ENCODE measurements around the gene TMEM178B. TPM values are rescaled to one million over a fixed set of nuclear protein-coding genes. Genes with fewer than 3 reads are reported as not detected.

Gene TMEM178B
- total RNA-seq, 1 donor from 2014 or later: 0.68 TPM

DNA sequence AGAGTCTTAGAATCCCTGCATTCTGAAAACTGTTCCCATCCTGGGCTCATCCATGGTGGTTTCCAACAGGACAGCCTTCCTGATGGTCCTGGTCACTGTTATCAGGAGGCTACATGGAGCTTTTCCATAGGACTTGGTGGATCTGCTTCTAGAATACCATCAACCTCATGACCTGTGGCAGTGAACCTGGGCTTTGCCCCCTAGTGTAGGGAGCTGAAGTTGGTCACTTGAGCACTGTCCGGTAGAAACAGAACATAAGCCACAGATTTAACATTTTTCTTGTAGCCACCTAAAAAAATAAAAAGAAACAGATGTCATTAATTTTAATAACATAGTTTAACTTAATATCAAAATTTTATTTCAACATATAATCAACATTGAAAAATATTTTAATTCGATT, 165.8 kb downstream of the TMEM178B start:
- intact Hi-C loops (cut with micrococcal nuclease): loop anchor here (10.0 kb wide), 1 partner anchor 295 kb away; no protein-coding TSS in a partner anchor

DNA sequence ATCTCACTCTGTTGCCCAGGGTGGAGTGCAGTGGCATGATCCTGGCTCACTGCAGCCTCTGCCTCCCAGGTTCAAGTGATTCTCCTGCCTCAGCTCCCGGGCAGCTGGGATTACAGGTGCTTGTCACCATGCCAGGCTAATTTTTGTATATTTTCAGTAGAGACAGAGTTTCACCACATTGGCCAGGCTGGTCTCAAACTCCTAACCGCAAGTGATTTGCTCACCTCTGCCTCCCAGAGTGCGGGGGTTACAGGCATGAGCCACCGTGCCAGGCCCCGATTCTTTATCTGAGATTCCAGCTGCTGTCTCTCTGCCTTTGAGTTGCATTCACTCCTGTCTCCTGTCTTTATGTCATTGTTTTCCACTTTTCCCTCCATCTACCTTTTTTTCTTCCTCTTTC, 168.7 kb downstream of the TMEM178B start:
- Mint-ChIP-seq H3K4me1 (peaks cover 1% of the 10 kb centered on the region), H3K9me3 (no peaks in the 10 kb centered on the region), H3K4me3 (no peak overlapping the region), H3K36me3 (ENCODE audit: low read depth) (no peaks in the 10 kb centered on the region), H3K27ac (no peak overlapping the region), H3K27me3 (peaks cover 4% of the 10 kb centered on the region)
- no peak for DNase-seq
- intact Hi-C loops (cut with micrococcal nuclease): loop anchor here (10.0 kb wide), 1 partner anchor 292 kb away; no protein-coding TSS in a partner anchor

More for the DNA sequence above, 165.8 kb downstream of the TMEM178B start:
- Mint-ChIP-seq H3K9me3 (no peaks in the 10 kb centered on the region), H3K27ac (no peak overlapping the region), H3K4me3 (no peak overlapping the region), H3K27me3 (peaks cover 5% of the 10 kb centered on the region), H3K4me1 (peaks cover 1% of the 10 kb centered on the region), H3K36me3 (ENCODE audit: low read depth) (no peaks in the 10 kb centered on the region)
- DNase-seq: no peak

DNA sequence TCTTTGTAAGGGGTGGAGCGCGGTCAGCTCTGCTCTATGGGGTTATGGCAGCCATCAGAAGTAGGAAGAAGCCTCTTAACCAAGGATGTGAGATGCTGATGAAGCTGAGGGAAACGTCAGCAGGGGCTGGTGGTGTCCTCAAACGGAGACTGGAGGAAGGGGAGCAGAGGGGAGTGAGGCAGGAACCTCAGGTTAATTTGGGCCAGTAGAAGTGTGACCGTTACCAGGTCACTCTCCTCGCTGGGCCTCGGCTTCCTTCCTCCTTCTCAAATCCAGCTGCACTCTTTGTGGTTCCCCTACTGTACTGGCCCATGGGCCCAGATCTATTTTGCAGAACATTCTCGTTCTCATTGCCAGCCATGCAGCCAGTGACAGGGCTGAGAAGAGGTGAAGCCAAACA, 169.5 kb downstream of the TMEM178B start:
- no peak for DNase-seq
- H3K27ac Mint-ChIP-seq: no peak overlapping the region

DNA sequence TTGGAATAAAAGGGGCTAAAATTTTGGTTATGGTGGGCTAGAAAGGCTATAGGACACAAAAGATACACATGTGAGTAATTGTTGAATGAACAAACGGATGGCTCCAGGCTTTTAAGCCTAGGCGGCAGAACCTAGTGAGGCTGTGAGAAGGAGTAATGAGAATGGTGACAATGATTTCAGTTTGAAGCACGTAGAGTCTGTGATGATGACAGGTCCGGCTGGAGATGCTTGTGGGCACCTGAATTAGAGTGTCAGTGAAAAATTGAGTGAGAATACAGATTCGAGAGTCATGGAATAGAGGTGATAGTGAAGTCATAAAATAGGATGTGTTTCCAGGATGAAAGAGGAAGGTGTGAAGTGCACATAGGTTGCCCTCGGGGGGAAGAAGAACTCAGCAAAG, 170.6 kb downstream of the TMEM178B start:
- Mint-ChIP-seq H3K27ac (no peak overlapping the region), H3K9me3 (no peaks in the 10 kb centered on the region), H3K36me3 (ENCODE audit: low read depth) (no peaks in the 10 kb centered on the region), H3K27me3 (peaks cover 2% of the 10 kb centered on the region), H3K4me1 (peaks cover 1% of the 10 kb centered on the region), H3K4me3 (no peak overlapping the region)
- DNase-seq: no peak
- intact Hi-C loops (cut with micrococcal nuclease): loop anchor here (10.0 kb wide), 1 partner anchor 290 kb away; no protein-coding TSS in a partner anchor

More for the DNA sequence above, 169.5 kb downstream of the TMEM178B start:
- intact Hi-C loops (cut with micrococcal nuclease): loop anchor here (10.0 kb wide), 1 partner anchor 291 kb away; no protein-coding TSS in a partner anchor
- Mint-ChIP-seq H3K4me1 (peaks cover 1% of the 10 kb centered on the region), H3K27me3 (peaks cover 4% of the 10 kb centered on the region), H3K36me3 (ENCODE audit: low read depth) (no peaks in the 10 kb centered on the region), H3K9me3 (no peaks in the 10 kb centered on the region), H3K4me3 (no peak overlapping the region)

DNA sequence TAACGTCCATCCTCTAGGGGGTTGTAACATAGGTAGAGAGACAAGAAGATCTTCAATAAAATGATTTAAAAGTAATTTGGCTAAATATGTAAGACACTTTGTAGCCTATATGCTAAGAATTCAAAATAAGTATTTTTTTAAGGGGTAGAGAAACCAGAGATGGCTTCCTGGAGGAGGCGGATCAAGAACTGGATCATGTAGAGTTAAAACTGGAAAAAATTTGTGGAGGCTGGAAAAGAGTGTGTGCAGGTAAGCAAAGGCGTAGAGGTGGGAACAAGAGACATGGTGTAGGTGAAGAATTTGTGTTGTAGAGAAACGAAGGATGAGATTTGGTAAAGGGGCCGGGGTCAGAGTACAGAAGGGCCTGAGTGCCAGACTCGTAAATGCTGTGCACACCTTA, 172.6 kb downstream of the TMEM178B start:
- Mint-ChIP-seq H3K4me3 (no peak overlapping the region), H3K36me3 (ENCODE audit: low read depth) (no peaks in the 10 kb centered on the region), H3K27me3 (peaks cover 7% of the 10 kb centered on the region), H3K27ac (no peak overlapping the region), H3K4me1 (peaks cover 1% of the 10 kb centered on the region), H3K9me3 (no peaks in the 10 kb centered on the region)
- intact Hi-C loops (cut with micrococcal nuclease): loop anchor here (10.0 kb wide), 1 partner anchor 288 kb away; no protein-coding TSS in a partner anchor
- DNase-seq: no peak

DNA sequence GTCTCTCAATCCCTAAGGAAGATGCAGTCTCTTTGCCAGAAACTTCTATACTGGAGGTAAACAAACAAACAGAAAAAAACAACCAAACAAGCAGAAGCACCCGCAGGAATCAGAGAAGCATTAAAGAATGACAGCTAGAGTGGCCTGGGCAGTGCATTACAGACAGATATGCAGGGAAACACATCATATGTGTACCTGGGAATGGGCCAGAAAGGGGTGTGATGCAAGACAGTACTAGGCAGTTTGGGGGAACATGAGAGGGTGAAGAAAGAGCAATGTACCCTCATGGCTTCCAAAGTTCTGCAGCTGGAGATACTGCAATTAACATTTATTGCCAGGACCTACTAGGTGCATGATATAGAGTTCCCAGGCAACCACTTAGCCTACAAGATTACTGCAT, 177.3 kb downstream of the TMEM178B start:
- no peaks in the 10 kb centered on the region for H3K36me3 Mint-ChIP-seq (ENCODE audit: low read depth)

DNA sequence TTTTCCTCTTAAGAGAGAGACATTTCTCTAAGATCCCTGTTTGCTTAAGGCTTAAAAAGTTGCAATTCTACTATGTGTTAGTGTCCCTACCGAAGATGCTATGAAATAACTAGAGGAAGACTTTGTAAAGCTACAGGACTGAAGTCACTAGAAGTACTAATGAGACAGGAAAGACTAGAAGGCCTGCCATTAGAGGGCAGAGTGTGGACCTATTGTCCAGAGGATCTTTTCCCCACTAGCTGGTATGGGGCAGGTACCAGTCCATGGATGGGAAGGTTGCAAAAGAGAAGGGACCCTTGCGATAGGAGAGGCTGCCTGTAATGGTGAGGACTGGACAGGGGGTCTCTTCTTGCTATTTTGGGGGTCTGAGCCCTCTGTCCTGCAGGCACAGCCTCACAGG, 178.1 kb downstream of the TMEM178B start:
- H3K27me3 Mint-ChIP-seq: peaks cover 13% of the 10 kb centered on the region
- no peaks in the 10 kb centered on the region for H3K36me3 Mint-ChIP-seq (ENCODE audit: low read depth)
- no peak overlapping the region for H3K27ac Mint-ChIP-seq
- H3K4me1 Mint-ChIP-seq: no peaks in the 10 kb centered on the region
- no peak for DNase-seq
- intact Hi-C loops (cut with micrococcal nuclease): no loop called here
- no peak overlapping the region for H3K4me3 Mint-ChIP-seq
- peaks cover 7% of the 10 kb centered on the region for H3K9me3 Mint-ChIP-seq

More for the DNA sequence above, 177.3 kb downstream of the TMEM178B start:
- H3K9me3 Mint-ChIP-seq: no peaks in the 10 kb centered on the region
- no peak overlapping the region for H3K4me3 Mint-ChIP-seq
- peaks cover 7% of the 10 kb centered on the region for H3K27me3 Mint-ChIP-seq
- no peaks in the 10 kb centered on the region for H3K4me1 Mint-ChIP-seq
- DNase-seq: no peak
- intact Hi-C loops (cut with micrococcal nuclease): no loop called here
- no peak overlapping the region for H3K27ac Mint-ChIP-seq

DNA sequence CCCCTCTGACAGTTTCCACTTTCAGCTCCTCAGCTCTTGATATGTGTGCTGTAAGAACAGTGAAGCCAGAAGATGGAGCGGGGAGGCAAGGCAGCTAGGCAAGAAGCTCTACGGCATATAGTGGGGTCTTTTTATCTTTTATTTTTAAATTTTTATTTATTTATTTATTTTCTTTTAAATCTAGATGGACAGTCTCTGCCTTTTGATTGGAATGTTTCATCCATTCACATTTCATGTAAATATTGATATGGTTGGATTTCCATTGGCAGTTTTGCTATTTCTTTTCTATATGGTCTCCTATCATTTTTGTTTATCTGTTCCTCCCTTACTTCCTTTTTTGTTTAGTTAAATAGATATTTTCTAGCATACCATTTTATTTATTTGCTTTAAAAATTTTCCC, 183.7 kb downstream of the TMEM178B start:
- H3K4me1 Mint-ChIP-seq: peaks cover 3% of the 10 kb centered on the region
- H3K27me3 Mint-ChIP-seq: peaks cover 17% of the 10 kb centered on the region
- H3K27ac Mint-ChIP-seq: no peak overlapping the region
- no peak overlapping the region for H3K4me3 Mint-ChIP-seq
- no peak for DNase-seq
- intact Hi-C loops (cut with micrococcal nuclease): no loop called here
- H3K9me3 Mint-ChIP-seq: peaks cover 15% of the 10 kb centered on the region
- H3K36me3 Mint-ChIP-seq (ENCODE audit: low read depth): no peaks in the 10 kb centered on the region

DNA sequence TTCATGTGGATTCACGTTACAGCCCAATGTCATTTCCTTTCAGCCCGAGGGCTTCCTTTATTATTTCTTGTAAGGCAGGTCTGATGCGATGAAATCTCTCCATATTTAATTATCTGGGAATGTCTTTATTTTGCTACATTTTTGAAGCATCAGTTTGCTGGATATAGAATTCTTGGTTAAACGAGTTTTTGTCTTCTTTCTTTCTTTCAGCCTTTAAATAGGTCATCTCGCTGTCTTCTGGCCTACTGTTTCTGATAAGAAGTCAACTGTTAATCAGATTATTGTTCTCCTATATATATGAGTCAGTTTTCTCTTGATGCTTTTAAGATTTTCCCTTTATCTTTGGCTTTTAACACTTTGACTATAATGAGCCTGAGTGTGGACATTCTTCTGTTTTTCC, 184.7 kb downstream of the TMEM178B start:
- H3K27ac Mint-ChIP-seq: no peak overlapping the region

DNA sequence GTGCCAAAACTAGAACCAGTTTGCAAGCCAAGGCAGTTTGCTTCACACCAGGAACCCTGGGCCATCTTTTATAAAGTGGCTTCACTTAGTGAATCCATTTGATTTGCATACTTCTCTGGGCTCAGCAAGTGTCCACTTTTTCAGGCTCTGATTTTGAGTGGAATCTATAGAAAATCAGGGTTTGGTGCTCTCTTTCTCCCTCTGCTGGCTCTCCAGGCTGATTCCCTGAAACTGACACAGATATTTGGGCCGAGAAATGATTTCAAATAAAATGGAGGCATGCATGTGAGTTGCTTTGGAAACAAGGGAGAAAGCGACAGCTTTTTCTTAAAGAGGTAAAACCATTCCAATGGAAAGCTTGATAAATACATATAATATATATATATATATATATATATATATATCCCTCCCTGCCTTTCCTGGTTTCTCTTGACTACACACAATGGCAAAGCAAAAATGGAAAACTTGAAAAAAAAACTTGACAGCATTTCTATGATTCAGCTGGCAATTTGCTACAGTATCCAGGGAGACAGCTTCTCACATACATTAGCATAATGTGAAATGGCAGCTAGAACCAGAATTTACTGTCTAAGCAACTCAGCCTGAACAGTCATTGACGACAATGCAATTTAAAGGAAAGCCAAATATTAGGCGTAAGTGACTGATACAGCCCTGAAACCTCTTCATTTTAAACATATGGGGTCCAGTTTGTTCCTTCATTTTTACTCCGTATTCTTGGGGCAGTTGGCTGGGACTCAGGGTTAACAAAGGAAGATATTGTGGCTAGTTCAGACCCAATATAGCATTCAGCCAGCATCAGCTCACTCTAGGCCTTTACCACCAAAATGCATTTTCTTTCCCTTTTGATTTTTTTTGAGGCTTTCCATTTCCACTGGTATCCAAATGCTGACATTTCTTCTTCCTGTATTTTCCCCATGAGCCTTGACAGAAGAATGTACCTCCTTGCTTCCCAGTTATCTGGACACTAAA, 188.5 kb downstream of the TMEM178B start:
- intact Hi-C loops (cut with micrococcal nuclease): no loop called here
- Mint-ChIP-seq H3K36me3 (ENCODE audit: low read depth) (no peaks in the 10 kb centered on the region), H3K27me3 (peaks cover 13% of the 10 kb centered on the region), H3K9me3 (peaks cover 14% of the 10 kb centered on the region), H3K4me1 (peaks cover 19% of the 10 kb centered on the region), H3K27ac (no peak overlapping the region), H3K4me3 (no peak overlapping the region)
- no peak for DNase-seq

More for the DNA sequence above, 184.7 kb downstream of the TMEM178B start:
- DNase-seq: no peak
- no peaks in the 10 kb centered on the region for H3K36me3 Mint-ChIP-seq (ENCODE audit: low read depth)
- peaks cover 15% of the 10 kb centered on the region for H3K9me3 Mint-ChIP-seq
- H3K27me3 Mint-ChIP-seq: peaks cover 17% of the 10 kb centered on the region
- intact Hi-C loops (cut with micrococcal nuclease): no loop called here
- peaks cover 12% of the 10 kb centered on the region for H3K4me1 Mint-ChIP-seq
- H3K4me3 Mint-ChIP-seq: no peak overlapping the region

DNA sequence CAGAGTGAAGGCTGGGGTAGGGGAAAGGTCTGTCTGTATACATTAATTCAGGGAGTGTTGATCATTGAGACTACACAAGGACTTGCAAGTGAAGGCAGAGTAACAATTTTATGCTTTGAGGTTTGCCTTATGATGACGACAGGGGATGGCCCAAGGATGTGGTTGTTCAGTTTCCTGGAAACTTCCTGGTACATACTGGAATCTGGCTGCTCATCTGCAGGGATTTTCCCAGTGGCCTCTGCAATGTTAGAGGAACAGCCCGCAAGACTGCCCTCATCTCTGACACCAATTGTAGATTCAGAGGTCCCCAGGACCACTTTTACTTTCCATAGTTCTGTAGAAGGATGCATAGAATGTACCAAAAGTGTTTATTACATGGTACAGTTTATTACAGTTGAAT, 189.6 kb downstream of the TMEM178B start:
- Mint-ChIP-seq H3K4me1 (peaks cover 19% of the 10 kb centered on the region), H3K27ac (no peak overlapping the region), H3K4me3 (peak overlapping the region; percentile 17), H3K9me3 (peaks cover 12% of the 10 kb centered on the region), H3K27me3 (peaks cover 15% of the 10 kb centered on the region), H3K36me3 (ENCODE audit: low read depth) (no peaks in the 10 kb centered on the region)
- DNase-seq: peak; percentile 71
- intact Hi-C loops (cut with micrococcal nuclease): no loop called here

DNA sequence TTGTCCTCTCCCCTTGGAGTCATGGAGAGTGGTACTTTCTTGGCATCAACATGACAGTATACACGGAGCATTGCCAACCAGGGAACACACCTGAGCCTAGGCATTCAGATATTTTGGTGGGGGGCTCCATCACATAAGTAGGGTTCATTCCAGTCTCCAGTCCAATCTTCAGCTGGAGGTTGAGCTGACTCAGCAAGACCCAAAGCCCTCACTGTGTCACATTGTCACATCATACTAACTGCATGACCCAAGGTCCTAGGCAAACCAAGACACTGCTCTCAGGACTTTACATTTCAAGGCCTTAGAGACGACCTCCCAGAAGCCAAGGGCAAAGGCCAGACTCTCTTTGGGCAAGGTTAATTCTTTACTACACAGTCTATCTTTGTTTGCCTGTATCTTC, 190.1 kb downstream of the TMEM178B start:
- H3K4me3 Mint-ChIP-seq: no peak overlapping the region
- intact Hi-C loops (cut with micrococcal nuclease): no loop called here
- H3K27me3 Mint-ChIP-seq: peaks cover 14% of the 10 kb centered on the region
- H3K27ac Mint-ChIP-seq: no peak overlapping the region
- H3K9me3 Mint-ChIP-seq: peaks cover 7% of the 10 kb centered on the region
- H3K36me3 Mint-ChIP-seq (ENCODE audit: low read depth): no peaks in the 10 kb centered on the region
- peaks cover 19% of the 10 kb centered on the region for H3K4me1 Mint-ChIP-seq
- no peak for DNase-seq

DNA sequence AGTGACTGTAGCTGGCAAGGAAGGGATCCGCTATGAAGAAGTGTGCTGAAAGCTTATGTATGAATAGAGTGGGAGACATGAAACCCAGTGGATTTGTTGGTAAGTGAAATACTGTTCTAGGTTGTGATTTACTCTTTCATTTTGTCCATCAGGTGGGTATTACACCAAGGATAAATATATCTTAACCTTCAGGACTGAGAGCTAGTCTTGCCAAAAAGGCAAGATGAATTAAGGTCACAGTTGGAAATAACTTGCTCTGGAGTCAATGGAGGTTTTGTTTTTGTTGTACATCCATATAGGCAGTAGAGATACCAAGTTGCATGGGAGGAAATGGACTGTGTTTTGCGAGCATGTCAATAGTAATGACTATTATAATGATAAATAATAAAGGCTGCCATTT, 190.6 kb downstream of the TMEM178B start:
- H3K4me3 Mint-ChIP-seq: no peak overlapping the region
- no peak for DNase-seq
- intact Hi-C loops (cut with micrococcal nuclease): no loop called here
- no peak overlapping the region for H3K27ac Mint-ChIP-seq
- H3K4me1 Mint-ChIP-seq: peaks cover 19% of the 10 kb centered on the region
- peaks cover 6% of the 10 kb centered on the region for H3K9me3 Mint-ChIP-seq
- peaks cover 13% of the 10 kb centered on the region for H3K27me3 Mint-ChIP-seq
- H3K36me3 Mint-ChIP-seq (ENCODE audit: low read depth): no peaks in the 10 kb centered on the region

DNA sequence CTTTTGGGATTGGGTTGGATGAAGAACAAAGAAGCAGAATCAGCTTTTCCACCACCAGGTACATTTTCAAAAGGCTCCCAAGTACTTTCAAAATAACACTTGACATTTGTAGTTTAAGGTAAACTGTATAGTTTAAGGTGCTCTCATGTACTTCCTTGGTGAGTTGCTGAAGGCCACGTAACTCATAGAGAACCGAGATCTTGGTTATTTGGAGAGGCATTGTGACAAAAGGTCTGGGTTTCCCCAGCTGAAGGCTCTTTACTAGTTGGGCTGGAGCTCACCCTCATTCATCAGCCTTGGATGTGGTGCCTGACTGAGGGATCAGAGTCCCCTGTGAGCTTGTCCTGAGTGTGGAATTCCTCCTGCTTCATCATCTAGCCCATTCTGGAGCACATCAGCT, 191.8 kb downstream of the TMEM178B start:
- Mint-ChIP-seq H3K9me3 (peaks cover 6% of the 10 kb centered on the region), H3K27ac (no peak overlapping the region), H3K4me3 (no peak overlapping the region), H3K27me3 (peaks cover 9% of the 10 kb centered on the region), H3K4me1 (peaks cover 19% of the 10 kb centered on the region), H3K36me3 (ENCODE audit: low read depth) (no peaks in the 10 kb centered on the region)
- no peak for DNase-seq
- intact Hi-C loops (cut with micrococcal nuclease): no loop called here

All from activated CD4-positive, alpha-beta T cell treated with anti-CD3 and anti-CD28 coated beads, Interleukin-2, amount 10 ng/mL, durations not matched to agents 24 days and 14 days (primary cell).